ENCODE results near the gene CNTF.

DNA sequence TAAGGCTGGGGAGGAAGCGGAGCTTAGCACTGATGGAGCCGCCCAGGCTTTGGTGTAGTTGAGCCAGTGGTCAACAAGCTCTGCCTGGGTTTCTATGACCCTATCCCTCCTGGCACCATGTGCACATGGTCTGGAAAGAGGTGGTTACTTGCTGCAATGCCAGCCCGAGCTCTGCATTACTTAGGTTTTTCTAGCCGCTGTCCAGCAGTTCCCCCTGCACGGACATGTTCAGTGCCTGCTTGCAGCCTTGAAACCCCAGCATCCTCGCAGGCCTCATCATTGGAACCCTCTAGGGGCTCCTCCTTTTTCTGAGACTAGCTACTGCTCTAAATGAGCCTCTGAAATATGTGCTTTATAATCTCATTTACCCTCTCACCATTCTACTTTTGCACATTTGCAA, 16.6 kb downstream of the CNTF start:
- TF ChIP-seq POLR2A (IDR thresholded peaks at IDR 0.05): no peak
- TF ChIP-seq, protein P1, sequence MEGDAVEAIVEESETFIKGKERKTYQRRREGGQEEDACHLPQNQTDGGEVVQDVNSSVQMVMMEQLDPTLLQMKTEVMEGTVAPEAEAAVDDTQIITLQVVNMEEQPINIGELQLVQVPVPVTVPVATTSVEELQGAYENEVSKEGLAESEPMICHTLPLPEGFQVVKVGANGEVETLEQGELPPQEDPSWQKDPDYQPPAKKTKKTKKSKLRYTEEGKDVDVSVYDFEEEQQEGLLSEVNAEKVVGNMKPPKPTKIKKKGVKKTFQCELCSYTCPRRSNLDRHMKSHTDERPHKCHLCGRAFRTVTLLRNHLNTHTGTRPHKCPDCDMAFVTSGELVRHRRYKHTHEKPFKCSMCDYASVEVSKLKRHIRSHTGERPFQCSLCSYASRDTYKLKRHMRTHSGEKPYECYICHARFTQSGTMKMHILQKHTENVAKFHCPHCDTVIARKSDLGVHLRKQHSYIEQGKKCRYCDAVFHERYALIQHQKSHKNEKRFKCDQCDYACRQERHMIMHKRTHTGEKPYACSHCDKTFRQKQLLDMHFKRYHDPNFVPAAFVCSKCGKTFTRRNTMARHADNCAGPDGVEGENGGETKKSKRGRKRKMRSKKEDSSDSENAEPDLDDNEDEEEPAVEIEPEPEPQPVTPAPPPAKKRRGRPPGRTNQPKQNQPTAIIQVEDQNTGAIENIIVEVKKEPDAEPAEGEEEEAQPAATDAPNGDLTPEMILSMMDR (IDR thresholded peaks at IDR 0.05): no peak
